Measurements from ENCODE around the gene MRTFB. TPM values are rescaled to one million over a fixed set of nuclear protein-coding genes. Genes with fewer than 3 reads are reported as not detected.

The MRTFB gene
- total RNA-seq, 1 donor from 2014 or later, result 4.4 TPM

GRCh38 chr16:14236401-14236800 is 165.3 kb downstream of the MRTFB start:
- no peak for DNase-seq (ENCODE audit: low read depth in 2 of 2)

- DNase-seq (ENCODE audit: low read depth in 2 of 2), result no peak
Observed at GRCh38 chr16:14238756-14239155, 167.6 kb downstream of the MRTFB start.

DNA sequence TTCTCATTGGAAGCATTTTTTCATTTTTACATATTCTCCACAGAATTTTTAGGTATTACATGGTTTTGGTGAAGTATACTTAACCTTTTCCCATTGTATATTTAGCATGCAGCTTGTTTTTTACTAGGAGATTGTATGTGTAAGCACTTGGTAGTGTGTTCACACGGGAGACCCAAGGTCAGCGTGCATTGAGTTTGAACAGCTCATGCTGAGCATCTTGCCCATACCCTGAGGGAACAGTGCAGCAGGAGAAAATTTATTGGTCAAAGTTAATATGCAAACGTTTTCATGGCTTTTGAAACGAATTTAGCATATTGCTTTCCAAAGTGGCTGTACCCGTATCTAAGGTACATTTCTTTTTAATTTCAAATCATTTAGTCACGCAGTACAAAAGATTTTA is 168.7 kb downstream of the MRTFB start:
- no peak for DNase-seq (ENCODE audit: low read depth in 2 of 2)

DNA sequence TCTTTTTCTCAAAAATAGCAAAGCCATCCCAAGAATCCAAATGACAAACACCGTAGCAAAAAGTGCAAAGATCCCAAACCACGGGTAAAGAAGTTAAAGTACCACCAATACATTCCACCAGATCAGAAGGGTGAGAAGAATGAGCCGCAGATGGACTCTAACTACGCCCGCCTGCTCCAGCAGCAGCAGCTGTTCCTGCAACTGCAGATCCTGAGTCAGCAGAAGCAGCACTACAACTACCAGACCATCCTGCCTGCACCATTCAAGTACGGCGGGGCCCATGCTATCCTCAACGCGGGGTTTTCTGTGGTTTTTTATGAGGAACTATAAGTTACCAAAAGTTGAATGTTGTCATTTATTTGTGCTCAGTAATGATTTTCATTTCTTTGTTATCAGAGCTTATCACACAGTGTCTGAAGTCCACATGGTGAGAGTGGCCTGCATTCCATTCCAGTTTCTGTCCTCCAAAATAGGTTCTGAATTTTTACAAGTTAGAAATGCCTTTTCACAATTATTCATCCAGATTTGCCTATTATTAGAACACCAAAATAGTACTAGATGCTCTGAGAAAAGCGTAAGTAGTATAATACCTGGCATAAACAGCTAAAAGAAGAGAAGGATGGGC is 169.2 kb downstream of the MRTFB start:
- DNase-seq (ENCODE audit: low read depth in 2 of 2), result no peak

GRCh38 chr16:14240964-14241363 is 169.8 kb downstream of the MRTFB start:
- no peak for DNase-seq (ENCODE audit: low read depth in 2 of 2)

- no peak for DNase-seq (ENCODE audit: low read depth in 2 of 2)
Observed at GRCh38 chr16:14241631-14242030, 170.5 kb downstream of the MRTFB start.

DNA sequence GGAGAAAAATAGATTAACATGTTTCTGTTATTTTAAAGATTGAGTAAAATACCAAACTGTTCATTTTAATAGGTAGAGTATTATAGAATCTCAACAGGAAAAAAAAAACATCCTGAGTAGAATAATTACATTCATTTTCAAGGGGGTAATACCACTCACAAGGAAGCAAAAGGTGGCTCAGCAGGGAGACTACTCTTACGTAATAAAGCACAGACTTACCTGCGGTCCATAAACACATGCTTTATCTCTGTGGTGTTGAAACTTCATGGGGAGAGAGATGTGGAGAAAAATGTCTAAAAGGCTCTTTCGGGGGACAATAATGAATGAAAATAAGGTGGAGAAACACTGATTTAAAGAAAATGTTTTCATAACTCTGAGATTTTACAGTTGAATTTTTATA is 171.7 kb downstream of the MRTFB start:
- DNase-seq (ENCODE audit: low read depth in 2 of 2), result no peak

DNA sequence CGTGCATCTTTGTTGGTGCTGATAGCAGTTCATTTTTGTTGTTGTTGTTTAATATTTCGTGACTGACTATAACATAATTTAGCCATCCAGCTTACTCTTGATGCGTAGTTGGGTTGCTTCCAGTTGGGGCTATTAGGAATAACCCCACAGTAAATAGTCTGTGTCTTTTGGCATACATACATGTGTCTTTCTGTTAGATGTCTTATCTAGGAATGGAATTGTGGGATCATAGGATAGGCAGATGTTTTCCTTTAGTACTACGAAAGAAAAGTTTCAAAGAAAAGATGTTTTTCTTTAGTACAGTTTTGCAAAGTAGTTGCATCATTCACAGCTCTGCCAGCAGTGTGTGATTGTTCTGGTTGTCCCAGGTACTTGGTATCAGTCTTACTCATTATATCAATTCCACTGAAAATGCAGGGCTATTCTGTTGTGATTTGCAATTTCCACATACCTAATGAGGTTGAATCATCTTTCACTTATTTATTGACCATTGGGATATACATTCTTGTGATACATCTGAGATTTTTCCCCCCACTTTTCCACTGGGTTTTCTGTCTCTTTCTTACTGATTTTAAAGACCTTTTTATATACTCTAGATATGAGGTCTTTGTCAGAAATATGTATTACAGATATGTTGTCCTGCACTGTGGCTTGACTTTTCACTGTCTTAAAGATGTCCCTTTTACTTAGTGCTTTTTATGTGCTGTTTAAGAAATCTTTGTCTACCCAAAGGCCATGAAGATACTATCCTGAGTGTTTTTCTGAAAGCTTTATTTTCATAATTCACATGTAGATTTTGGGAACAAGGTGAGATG is 173.3 kb downstream of the MRTFB start:
- no peak for DNase-seq (ENCODE audit: low read depth in 2 of 2)

DNA sequence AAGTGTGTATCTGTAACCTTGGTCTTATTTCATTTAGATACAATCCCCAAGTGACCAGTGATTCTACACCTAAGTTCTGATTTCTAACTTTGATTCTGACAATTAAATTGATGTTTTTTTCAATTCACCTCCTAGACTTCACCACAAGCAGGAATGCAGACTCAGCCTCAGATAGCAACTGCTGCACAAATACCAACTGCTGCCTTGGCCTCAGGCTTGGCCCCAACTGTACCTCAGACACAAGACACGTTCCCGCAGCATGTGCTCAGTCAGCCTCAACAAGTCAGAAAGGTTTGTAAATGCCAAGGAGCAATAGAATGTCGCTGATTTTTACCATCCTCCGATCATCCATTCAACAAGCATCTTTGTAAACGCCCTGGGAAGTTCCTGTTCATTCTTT is 177.7 kb downstream of the MRTFB start:
- no peak for DNase-seq (ENCODE audit: low read depth in 2 of 2)

DNA sequence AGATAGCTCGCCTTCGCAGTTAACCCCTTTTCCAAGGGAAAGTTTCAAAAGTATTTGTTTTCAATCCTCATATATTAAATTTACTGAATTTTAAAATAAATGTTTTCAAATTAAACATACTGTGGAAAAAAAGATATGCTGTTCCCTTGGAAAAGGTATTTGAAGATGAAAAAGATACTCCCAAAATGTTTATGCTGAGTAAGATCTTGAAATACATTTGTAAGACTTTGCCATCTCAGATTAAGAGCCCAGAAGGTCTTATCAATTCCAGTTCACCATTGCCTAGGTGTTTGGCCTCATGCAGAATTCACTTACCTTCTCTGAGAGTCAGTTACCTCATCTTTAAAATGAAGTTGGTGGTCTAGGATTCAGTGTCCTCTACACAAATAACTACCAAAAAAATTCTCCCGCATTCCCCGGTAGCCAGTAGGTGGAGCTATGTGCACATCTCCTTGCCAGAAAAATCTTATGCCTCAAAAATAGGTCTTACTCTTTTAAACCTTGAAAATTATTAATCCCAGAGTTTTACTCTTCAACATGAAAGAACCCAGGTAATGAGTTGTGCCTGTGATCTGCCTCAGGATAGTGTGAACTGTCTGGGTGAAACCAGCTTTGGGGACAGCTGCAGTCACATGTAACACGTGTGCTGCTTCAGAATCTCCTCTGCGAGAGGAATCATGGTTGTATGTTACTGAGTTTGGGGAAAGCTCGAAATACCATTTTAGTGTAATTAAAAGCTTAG is 178.3 kb downstream of the MRTFB start:
- DNase-seq (ENCODE audit: low read depth in 2 of 2), result peak; percentile 53 to 62

- DNase-seq (ENCODE audit: low read depth in 2 of 2), result no peak
Observed at GRCh38 chr16:14251419-14251818, 180.3 kb downstream of the MRTFB start.

DNA sequence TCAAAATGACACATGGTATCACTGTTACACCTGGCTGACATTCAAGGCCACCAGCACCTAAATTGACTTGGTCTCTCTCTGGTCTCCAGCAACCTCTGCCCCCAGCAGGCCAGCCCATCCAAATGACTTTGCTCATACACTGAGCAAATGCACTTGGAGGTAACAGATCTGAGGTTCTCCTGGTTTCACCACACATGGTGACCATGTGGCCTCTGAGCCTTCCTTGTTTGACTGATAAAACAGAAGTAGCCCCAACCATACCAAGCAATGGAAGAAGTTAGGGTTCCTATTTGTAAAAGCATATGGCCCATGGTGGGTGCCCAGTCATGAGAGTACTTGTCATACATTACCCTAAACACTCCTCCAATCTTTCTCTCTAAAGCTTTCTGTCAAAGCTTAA is 181.7 kb downstream of the MRTFB start:
- DNase-seq (ENCODE audit: low read depth in 2 of 2), result no peak

GRCh38 chr16:14263011-14263410 is 191.9 kb downstream of the MRTFB start:
- DNase-seq (ENCODE audit: low read depth in 2 of 2), result no peak

DNA sequence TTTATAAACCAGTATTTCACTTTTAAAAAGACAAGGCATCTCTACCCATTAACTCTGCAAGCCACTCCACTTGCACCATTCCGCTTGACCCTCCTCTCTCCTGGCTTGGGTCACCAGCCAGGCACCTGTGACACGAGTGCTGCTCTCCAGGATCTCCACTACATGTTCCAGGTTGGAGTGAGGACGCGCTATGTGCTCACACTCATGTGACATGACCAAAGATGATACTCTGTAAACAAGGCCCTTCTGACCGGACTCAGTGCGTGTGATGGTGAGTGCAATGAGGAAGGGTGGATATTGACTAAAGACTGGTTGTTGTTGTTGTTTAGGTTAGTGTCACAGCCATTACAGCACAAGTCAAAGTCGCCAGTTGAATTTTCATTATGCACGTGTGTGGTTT is 192.7 kb downstream of the MRTFB start:
- DNase-seq (ENCODE audit: low read depth in 2 of 2), result no peak

DNA sequence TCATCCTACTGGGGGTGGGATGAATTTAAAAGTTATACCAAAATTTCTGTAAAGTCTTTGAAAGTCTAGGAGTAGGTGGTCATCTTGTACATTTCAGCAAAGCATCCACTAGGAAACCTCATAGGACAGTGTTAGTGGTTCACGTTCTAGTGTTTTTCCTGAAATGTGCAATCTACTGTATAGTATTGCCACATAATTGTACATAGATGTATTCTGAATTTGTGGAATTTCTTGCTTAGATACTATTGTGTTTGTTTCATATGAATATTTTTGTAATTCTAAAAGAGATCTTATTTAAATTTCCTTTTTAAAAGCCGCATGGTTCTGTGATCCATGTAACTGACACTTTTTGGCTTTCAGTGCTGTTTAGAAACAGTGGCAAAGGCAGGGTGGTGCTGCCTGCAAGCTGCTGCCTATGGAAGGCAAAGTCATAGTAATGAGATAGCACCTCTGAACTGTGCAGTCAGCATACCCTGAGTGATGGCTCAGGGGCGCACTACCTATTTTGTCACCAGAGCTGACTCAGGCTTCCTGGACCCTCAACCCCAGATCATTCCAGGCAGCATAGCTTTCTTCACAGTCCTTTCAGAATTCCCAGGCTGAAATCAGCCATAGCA is 193.3 kb downstream of the MRTFB start:
- no peak for DNase-seq (ENCODE audit: low read depth in 2 of 2)

- DNase-seq (ENCODE audit: low read depth in 2 of 2), result no peak
Observed at GRCh38 chr16:14268073-14268472, 197.0 kb downstream of the MRTFB start.

DNA sequence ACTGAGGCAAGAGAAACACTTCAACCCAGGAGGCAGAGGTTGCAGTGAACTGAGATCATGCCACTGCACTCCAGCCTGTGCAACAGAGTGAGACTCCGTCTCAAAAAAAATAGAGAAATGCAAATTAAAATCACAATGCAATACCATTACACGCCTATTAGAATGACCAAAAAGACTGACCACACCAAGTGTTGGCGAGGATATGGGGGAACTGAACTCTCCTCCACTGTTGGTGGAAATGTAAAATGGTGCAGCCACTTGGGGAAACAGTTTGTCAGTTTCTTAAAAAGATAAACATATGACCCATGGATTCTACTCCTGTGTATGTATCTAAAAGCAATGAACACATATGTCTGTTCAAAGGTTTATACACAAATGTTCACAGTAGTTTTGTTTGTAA is 204.8 kb downstream of the MRTFB start:
- no peak for DNase-seq (ENCODE audit: low read depth in 2 of 2)

GRCh38 chr16:14278749-14279148 is 207.6 kb downstream of the MRTFB start:
- DNase-seq (ENCODE audit: low read depth in 2 of 2), result no peak

DNA sequence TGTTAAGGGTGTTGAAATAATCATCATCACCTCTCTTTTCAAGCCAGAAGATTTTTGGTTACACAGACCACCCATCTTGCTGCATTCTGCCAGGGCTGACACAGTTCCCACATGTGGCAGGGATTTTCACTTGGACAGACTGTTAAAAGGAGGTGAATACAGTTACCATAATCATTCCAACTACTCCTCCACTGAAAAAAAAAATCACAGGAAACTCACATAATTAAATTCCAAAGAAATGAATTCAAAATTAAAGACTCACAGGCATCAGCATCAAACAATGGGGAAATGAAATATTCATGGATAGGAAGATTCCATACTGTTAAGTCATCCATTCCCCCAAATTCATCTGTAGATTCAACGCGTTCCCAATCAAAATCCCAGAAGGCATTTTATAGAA is 209.4 kb downstream of the MRTFB start:
- DNase-seq (ENCODE audit: low read depth in 2 of 2), result peak in 1 of 2 donors; percentile 51

DNA sequence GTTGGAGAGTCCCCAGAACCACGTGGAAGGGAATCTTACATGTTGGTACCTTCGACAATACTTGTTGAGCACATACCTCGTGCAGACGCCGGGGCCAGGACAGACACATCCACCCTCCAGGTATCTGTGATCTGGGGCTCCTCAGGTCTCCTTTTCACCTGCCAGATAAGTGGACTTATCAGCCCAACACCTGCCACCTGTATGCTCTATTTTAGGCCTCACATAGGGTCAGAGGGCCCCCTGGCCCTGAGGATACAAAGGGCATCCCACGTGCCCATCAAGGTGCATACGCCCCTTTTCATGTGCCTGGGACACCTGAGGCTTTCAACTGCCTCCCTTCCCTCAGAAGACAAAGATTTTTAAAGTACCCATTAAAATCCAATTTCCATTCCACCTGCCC is 212.7 kb downstream of the MRTFB start:
- DNase-seq (ENCODE audit: low read depth in 2 of 2), result no peak

DNA sequence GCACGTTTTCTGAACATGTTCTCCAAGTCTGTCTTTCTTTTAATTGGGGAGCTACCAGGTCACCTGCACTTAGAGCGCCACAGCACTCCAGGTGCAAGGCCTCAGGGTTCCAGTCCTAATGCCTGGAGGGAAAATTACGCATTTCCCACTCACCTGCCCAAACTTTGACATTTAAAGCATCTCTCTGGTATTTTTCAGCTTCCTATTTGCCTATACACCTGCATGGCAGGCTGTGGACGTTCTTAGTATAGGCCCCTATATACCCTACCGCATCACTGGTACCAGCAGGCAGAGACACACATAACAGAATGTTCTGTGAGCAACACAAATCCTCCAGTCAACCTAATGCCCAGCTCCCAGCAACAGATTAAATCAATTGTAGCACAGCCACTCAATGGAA is 213.3 kb downstream of the MRTFB start:
- no peak for DNase-seq (ENCODE audit: low read depth in 2 of 2)

DNA sequence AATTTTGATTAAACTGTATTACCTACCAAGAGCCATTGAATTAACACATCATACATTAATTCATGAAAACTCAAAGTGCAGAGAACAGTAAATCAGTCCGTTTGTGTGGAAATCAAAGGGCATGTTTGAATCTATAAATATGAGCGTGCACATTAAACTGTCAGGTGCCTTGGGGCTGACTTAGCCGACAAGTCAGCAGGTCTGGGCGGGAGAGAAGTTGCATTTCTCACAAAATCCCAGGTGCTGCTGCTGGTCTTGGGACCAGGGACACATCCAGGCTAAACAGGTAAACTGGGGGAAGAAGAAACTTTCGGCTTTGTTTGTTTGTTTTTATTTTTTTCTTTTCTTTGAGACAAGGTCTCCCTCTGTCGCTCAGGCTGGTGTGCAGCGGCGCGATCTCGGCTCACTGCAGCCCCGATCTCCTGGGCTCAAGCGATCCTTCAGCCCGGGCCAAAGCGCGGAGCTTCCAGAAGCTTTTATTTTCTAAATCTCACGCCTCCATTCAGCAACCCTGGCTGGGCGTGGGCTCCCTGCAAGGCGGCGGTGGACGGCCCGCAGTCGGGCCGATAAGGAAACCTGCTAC is 213.9 kb downstream of the MRTFB start:
- peak; percentile 70 to 78 for DNase-seq (ENCODE audit: low read depth in 2 of 2)
